Keratinocyte (primary cell): Measurements from ENCODE around the gene NRDC.

Source experiments
- CTCF ChIP-seq, 3 experiments: IDR thresholded peaks in 1 of 3; conservative IDR thresholded peaks in 1 of 3; optimal IDR thresholded peaks in 1 of 3; 2 replicates in 2 of 3; 3 replicates in 1 of 3; pipeline versions ENCODE3 to v1.5.1; 2011; ENCODE audit warnings: low read length in 3 of 3, mild to moderate bottlenecking in 3 of 3, moderate library complexity in 2 of 3, control low read depth in 1 of 3, inconsistent platforms in 1 of 3; ENCODE audit not compliant: insufficient read depth in 2 of 3; ENCODE audit errors: extremely low read depth in 1 of 3
- EZH2 ChIP-seq: IDR thresholded peaks from one replicate; pipeline ENCODE4 v1.6.1; 2012; ENCODE audit warnings: inconsistent platforms, mild to moderate bottlenecking, low read length, moderate library complexity

GRCh38 chr1:51840743-51841461 is 37.6 kb downstream of the NRDC start:
- TF ChIP-seq EZH2 (no peak), CTCF (optimal IDR thresholded peaks at IDR 0.05 in 1 of 3, IDR thresholded peaks at IDR 0.05 in 1 of 3, conservative IDR thresholded peaks at IDR 0.05 in 1 of 3; ENCODE audit: extremely low read depth in 1 of 3, insufficient read depth in 2 of 3, low read length in 3 of 3) (no peak)
